CD4-positive, alpha-beta T cell treated with Interleukin-6 for 4 hours (primary cell): ENCODE results near the gene DKKL1.

Source experiments
- DNase-seq: peaks from one replicate; pipeline ENCODE4 v3.0.0-alpha.2; 2020; ENCODE audit warnings: mixed read lengths

The DKKL1 gene

DNA sequence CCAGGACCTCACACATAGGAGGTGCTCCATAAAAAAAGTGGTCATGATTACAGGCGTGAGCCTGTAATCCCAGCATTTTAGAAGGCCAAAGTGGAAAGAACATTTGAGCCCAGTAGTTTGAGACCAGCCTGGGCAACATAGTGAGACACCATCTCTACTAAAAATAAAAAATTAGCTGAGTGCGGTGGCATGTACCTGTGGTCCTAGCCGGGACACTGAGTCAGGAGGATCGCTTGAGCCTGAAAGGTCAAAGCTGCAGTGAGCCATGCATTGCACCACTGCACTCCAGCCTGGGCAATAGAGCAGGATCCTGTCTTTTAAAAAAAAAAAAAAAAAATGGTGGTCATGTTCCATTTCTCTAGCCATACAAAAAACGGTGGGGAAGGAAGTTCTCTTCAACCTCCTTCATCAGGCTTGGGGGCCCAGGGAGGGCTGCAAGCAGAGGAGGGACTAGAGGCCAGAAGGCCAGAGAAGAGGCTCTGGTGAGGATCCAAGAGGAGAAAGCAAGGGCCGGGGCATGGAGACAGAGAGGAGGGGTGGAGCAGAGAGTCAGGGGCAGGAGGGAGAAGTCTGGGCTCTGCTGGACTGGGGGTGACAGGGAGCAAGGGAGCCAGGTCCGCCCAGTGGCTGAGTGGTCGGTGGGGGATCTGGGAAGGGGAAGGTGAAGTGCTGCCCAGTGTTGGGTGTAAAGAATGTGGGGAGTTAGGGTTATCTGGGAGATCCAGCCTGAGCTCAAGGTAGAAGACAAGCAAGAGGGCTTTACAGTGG is 33.2 kb downstream of the DKKL1 start:
- no peak for DNase-seq

DNA sequence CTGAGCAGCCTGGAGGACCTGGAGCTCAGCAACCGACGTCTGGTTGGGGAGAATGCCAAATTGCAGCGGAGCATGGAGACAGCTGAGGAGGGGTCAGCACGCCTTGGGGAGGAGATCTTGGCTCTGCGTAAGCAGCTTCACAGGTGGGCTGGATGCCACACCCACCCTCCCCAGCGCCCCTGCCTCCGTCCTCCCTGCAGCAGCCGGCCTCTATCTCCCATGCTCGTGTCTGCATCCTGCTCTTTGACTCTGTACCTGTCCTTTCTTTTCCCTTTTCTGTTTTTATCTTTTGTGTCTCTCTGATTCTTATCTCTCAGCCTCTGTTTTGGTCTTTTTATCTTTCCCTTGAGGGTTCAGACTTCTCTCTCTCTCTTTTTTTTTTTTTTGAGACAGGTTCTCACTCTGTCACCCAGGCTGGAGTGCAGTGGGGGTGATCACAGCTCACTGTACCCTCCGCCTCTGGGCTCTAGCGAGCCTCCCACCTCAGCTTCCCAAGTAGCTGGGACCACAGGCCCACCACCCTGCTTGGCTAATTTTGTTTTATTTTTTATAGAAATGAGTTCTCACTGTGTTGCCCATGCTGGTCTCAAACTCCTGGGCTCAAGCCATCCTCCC is 34.4 kb downstream of the DKKL1 start:
- DNase-seq, result peak; percentile 30

DNA sequence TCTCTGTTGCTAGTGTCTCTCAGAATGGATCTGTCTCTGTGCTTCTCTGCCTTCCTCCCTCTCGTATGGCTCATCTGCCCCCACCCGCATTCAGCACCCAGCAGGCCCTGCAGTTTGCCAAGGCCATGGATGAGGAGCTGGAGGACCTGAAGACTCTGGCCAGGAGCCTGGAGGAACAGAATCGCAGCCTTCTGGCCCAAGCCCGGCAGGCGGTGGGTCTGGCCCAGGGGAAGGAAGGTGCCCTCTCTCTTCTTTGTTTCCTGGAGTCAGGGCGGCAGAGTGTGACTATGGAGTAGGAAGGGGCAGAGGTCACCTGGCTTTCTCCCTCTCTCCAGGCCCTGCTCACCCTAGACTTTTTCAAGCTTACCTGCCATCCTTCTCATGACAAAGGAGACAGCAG is 35.3 kb downstream of the DKKL1 start:
- no peak for DNase-seq

DNA sequence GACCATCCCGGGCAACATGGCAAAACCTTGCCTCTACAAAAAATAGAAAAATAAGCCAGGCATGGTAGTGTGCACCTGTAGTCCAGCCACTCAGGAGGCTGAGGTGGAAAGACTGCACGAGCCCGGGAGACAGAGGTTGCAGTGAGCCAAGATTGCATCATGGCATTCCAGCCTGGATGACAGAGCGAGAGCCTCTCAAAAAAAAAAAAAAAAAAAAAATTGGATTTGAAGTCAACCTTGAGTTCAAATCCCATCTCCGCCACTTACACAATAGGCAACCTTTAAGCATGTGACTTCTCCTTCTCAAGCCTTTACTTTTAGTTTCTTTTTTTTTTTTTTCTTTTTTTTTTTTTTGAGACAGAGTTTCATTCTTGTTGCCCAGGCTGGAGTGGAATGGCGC is 36.4 kb downstream of the DKKL1 start:
- no peak for DNase-seq

DNA sequence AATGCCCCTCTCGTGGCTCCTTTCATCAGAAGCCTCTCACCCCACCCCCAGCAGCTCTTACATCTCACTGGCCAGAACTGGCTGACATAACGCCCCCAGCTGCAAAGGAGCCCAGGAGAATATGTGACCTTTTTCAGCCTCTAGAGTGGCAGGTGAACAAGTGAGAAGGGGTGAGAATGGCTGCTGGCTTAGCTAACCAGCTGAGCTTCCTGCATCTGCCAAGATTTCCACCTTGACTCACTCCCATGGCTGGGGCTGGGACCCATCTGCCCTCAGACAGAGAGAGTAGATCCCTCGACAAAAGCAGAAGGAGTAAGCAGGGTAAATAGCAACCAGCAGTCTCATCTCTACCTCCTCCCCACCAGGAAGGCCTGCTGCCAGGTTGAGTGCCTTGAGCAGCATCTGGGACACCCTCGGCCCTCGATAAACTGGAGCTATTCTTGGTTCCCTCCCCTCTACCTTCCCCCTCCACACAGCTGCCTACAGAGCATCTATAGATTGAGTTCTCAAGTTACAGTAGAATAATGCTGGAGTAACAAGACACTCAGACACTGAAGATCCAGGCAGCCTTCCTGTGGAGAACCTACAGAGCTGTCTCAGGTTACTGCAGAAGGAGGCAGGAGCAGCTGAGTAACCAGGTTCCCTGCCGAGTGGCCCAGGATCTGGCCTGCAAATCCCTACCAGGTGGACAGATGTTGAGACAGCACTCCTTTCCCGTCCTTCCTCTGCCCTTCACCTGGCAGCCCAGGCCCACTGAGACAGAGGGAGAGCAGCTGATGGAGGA is 39.9 kb downstream of the DKKL1 start:
- no peak for DNase-seq

DNA sequence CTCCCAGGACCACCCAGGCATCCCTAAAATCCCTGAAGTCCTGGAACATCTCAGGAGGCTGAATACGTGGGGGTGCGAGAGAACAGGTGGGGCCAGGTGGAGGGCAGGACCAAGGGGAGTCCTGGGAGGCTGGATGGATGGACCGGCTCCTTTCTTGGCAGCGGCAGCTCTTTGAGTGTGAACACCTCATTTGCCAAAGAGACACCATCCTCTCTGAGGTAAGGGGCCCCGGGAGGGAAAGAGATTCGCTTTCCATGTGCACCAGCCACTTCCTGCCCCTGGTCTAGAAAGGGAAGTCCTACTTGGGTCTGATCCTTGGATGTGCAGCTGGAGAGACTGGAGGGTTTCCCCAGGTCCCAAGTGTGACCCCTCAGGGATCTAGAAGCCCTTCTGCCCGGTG is 43.4 kb downstream of the DKKL1 start:
- no peak for DNase-seq

DNA sequence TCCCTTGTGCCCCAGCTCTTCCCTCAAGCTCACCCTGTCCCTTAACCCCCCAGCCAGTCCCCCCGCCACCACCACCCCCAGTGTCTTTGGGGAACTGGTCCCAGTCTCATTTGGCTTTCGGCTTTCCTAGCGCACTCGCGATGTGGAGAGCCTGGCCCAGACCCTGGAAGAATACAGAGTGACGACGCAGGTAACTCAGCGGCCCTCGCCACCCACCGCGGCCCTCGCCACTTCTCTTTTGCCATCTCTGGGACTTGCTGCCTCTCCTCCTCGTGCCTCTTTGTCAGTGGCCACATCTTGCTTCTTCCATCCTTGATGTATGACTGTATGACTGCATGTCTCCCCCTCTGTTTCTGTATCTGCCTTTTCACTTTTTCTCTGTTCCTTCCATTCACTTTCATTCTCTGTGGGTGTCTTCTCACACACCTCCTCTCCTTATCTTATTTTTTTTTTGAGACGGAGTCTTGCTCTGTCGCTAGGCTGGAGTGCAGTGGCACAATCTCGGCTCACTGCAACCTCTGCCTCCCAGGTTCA is 43.9 kb downstream of the DKKL1 start:
- DNase-seq, result no peak

DNA sequence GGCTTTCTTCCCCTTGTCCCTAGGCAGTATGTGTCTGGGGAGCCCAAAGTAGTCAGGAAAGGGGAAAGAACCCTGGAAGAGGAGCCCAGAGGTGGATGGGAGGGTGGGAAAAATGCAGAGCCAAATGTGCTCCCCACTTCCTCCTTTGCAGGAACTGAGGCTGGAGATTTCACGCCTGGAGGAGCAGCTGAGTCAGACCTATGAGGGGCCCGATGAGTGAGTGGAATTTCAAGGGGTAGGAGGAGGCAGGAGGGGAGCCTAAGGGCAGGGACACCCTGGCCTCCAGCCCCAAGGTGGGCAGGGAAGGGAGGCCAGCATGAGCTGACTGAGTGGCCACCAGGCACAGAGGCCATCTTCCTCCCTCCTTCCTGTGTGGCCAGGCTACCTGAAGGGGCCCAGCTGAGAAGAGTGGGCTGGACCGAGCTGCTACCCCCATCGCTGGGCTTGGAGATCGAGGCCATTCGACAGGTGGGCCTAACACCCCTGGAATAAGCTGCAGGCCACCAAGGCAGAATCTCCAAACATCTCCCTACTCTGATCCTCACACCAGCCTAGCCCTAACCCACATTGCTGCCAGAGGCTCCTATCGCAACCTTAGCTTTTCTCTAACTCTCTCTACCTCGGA is 45.3 kb downstream of the DKKL1 start:
- no peak for DNase-seq

DNA sequence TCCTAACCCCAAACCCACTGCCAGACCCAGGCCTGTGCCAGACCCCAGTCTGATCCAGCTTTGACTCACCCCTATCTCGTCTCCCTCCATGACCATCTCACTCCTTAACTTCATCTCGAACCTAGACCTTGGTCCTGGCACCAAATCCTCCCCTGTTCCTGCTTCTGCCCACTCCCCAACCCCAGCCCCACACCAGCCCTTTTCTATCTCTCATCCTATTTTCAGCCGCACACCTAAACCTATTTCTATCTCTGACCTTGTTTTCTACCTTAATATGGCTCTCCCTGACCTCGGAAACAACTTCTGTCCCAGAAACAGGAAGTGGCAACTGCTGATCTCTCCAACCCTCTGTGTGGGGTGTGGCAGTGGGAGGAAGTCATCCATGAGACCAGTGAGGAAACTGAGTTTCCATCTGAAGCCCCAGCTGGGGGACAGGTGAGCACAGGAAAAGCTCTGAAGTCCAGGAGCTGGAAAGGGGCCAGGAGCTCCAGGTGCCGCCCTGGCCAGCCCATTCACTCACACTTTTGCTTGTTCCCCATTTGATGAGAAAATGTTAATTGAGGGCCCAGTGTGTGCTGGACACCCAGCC is 45.9 kb downstream of the DKKL1 start:
- peak; percentile 41 for DNase-seq

DNA sequence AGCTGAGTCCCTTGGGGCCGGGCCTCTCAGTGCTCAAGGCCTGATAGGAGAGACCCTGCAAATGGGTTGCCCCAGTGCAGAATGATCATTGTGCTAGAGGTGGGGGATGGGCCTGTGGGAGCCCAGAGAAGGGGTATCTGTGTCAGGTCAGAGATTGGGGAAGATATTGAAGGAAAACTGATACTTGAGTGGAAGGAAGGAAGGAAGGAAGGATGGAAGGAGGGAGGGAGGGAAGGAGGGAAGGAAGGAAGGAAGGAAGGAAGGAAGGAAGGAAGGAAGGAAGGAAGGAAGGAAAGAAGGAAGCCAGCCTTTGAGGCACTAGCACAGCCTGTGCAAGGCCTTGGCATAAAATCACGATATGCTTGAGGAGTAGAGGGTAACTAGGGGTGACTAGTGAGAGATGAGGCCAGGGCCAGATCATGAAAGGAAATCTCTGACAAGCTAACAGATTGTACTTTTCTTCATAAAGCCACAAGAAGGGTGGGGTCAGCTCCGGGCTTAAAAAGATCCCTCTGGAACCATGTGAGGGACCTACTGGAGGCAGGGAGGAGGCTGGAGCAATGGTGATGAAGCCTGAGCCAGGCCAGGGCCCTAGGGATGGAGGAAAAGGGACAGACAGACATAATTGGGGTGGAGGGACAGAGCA is 48.1 kb downstream of the DKKL1 start:
- no peak for DNase-seq

DNA sequence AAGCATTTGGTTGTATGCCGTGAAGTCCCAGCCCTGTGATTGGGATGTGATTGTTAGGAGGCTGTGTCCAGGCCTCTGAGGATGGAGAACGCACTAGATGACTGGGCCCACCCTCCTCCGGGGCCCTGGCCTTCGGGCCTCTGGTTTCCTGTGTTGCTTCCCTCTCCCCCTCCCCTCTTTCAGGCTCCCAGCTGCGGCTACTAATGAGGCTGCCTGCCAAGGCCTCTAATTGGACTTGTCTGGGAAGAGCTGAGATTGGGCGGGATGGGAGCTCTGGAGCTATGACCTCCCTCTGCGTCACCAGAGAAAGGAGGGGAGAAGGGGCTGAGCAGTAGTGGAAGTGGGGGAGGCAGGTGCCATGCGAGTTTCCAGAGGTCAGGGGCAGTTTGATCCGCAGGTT is 49.7 kb downstream of the DKKL1 start:
- DNase-seq, result no peak

DNA sequence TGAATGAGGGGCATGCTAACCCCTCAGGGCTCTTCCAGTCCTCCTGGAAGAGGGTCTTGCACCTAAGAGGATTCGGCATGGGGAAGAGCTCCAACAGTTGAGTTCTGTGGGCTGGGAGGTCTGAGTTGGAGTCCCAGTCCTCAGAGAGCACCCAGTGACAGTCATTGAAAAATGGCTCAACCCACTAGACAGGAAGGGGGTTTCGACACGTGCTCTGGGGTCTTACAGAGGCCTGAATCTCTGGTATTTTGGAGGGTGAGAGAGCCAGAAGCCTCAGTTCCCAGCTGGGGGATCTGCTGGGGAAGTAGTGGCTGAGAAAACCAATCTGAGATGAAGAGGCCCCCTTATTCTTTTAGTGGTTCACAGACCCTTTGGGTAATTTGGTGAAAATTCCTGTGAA is 50.6 kb downstream of the DKKL1 start:
- no peak for DNase-seq

DNA sequence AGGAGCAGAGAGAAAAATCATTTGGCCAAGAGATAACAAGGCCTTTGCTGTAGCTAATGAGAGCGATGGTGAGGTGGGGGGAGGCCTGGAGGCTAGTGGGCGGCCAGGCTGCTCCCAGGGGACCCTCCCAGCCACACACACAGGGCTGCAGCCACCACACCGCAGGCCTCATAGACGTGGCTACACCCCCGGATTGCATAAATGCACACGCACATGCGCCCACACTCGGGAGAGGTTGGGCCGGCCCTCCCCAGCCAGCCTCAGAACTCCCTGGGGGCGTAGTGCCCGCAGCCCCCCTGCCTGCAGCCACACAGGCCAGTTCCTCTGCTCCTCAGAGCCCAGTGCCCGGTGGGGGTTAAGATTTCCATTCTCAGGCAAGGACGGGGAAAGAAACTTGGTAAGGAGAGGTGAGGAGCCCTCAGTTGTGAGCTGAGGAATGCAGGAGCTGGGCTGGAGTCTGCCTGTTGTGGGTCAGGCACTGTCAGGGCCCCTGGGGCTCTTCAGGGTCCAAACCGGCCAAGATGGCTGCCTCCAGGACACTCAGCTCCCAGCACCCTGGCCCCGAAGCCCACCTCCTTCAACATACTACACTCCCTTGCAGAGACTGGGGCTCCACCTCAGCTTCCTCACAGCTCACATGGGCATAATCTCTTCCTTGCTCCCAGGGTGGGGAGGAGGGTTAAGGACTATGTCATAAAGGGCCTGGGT is 51.6 kb downstream of the DKKL1 start:
- no peak for DNase-seq

DNA sequence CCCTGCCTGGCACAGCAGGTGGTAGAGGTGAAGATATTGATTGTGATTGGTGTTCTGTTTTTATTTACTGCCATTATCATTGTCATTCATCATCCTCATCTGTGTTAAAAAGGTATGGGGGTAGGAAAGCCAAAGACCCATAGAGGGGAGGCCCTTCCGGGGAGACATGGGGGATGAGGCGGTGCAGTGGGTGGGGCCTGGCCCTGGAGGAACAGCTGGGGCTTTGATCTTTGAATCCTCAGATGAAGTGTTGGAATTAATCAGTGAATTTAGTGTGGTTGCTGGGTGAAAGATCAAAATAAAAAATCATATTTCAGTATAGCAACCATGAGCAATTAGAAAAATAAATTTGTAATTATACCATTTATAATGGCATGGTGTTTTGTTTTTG is 52.1 kb downstream of the DKKL1 start:
- no peak for DNase-seq

DNA sequence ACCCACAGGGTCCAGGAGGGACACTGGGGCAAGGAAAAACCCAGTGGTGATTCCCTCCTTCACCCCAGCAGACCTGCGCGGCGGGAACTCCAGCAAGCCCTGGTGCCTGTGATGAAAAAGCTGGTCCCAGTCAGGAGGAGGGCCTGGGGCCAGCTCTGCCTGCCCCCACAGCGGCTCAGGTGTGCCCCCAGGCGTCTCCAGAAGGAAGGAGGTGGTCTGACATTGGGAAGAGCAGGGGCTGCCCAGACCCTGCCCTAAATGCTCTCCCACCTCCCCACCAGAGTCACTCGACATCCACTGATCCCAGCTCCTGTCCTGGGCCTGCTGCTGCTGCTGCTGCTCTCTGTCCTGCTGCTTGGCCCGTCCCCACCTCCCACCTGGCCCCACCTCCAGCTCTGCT is 53.4 kb downstream of the DKKL1 start:
- no peak for DNase-seq

DNA sequence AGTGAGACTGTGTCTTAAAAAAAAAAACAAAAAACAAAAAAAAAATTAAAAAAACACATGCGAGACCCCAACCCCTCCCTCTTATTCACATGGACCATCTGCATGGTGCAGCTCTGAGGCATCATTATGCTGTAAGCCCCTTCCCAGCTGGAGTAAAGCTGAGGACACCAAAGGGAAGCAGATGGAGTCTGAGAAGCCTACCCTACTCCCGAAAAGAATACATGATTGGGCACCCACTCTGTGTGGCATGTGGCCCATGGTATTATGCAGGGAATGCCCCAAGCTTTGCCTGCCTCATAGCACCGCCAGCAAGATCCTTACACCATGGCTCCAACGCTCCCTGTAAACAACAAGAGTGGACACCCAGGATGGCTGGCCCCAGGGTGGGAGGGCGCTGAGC is 54.8 kb downstream of the DKKL1 start:
- no peak for DNase-seq

DNA sequence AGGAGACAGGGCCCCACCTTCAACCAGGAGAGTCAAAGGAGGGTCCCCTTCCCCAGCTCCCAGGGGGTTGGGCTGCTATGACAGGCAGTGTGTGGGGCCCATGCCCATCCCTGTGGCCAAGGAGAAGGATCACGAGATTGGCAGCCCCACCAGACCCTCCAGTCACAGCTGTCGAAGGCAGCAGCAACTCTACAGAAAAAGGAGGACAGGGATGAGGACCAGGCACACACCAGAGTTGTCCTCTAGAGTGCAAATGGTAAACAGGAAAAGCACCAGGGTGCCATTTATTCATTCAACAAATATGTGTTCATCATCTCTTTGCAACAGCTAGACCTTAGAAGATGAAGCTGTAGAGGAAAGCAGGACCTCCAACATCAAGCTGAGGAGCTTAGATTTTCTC is 55.5 kb downstream of the DKKL1 start:
- no peak for DNase-seq

DNA sequence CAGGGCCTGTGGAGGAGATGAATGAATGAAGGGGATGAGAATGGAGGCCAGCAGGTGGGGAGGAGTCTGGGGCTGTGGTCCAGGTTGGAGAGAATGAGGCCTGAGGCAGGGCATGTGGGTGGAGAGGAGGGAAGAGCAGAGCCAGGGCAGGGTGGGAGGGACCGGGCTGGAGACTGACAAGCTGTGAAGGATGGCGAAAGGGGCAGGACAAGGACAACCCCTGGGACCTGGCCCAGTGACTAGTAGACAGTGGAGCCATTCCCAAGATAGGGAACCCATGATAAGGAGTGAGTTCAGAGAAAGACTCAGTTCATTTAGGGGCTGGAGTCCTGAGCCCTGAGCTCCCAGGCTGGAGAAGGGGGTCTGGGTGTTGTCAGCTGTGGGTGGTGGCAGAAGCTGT is 56.5 kb downstream of the DKKL1 start:
- DNase-seq, result no peak

DNA sequence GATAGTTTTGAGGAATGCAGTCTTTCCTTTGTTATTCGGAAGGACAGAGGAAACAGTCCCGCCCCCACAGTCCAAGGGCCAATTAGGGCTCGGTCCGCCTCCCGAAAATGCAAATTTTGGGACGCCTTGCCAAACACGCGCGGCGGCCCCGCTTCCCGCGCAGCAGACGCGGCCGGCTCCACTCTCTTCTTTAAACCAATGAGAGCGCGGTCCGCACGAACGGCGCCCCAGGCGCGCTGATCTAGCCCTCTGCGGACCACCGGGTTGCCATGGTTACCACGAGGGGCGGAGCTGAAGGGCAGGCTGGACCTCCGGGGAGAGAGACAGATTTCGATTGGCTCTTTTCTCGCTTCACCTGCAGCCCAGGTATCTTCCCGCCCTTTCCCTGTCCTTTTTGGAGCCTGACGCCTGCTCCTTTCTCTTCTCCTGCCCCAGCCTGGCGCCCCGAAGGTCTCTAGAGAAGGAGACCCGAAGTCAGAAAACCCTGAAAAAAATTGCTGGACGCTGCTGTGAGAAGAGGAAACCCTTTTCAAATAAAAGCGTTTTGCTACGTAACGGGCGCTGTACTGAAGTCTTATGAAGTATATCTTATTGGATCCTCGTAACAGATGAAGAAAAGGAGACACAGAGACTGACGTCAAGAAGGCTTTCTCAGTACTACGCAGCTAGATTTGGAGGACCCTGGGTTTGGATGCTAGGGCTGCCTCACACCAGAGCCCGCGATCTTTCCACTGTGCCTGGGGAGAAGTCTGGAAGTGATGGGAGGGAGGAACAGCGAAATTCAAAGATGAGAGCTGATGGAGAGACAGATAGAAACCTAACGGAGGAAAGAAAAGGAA is 57.6 kb downstream of the DKKL1 start:
- peak; percentile 55 for DNase-seq

DNA sequence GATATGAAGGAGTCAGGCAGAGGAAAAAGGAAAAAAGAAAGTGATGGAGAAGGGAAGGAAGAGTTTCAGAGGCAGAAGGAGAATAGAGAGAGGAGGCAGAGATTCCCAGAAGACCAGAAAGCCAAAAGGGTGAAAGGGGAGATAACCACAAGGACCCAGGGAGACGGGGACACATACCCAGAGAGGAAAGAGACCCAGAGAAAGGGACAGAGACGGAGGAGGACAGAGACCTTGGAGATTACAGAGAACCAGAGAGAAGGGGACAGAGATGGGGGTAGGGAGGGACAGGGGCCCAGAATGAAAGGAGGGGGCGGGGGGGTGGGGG is 58.2 kb downstream of the DKKL1 start:
- DNase-seq, result no peak
